C4-2B (cell line): ENCODE results near the gene RAPGEF3.

Experiments used
- CTCF ChIP-seq: fragments of 450-650 bp; conservative IDR thresholded peaks from 2 replicates; pipeline ENCODE4 v1.5.1; 2017; ENCODE audit warnings: mild to moderate bottlenecking
- ZFX ChIP-seq: fragments of 450-650 bp; IDR thresholded peaks from 2 replicates; pipeline ENCODE4 v1.6.1; 2017

- TF ChIP-seq CTCF (no peak), ZFX (no peak)
Observed at GRCh38 chr12:47797441-47797840, 38.8 kb upstream of the RAPGEF3 start.
